ENCODE data around the gene F12.
A peak's percentile ranks its signal among the peaks of the same experiment; 100 is the strongest.

The F12 gene

DNA sequence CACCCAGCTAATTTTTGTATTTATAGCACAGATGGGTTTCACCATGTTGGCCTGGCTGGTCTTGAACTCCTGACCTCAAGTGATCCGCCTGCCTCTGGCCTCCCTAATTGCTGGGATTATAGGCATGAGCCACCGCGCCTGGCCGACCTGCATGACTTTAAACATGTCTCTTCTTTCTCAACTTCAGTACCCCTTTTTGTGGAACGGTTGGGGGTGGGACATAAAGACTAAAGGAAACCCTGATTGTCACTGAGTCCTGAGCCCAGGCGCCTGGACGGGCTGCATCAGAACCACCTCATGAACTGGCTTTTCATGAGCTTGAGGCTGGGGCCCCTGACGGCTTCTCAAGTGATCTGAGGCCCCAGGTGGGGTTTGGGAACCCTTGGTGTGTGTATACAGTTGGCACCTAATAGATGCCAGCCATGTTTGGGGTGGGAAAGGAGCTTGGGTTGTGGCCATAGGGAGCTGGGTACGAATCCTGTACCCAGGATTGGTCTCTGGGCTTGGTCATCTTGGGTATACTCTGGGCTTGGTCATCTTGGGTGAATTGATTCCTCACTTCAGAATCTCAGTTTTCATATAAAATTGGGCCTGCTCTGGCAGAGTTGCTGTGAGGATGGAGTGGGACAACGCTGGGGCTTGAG lies 19.3 kb upstream of the F12 start:
- no peak overlapping the region for H3K9ac ChIP-seq
- H3K4me3 ChIP-seq (ENCODE audit: low read depth, low read length): no peak overlapping the region
- H3K27ac ChIP-seq: no peak overlapping the region

DNA sequence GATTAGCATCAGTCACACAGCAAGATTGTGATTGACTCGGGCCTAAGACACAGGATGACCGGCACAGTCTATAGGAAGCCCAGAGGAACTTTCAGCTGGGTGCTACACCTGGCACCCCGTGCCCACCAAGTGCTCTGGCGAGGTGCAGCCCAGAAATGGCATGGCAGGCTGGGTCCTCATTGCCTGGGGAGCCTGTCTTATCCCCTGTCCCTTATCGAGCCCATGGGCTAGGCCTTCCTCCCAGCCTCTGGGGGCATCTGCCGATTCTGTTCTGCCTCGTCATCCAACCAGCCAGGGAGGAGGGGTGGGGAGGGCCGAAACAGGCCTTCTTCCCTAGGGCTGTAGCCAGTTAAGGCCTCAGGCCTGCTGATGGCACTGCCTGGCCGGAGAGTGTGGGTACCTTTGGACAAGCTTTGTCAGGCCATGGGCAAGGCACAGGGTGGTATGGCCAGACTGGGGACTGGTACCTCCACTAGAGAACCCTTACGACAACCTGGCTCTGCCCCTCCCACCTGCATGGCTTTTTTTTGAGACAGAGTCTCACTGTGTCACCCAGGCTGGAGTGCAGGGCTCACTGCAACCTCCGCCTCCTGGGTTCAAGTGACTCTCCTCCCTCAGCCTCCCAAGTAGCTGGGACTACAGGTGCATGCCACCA lies 18.7 kb upstream of the F12 start:
- Histone ChIP-seq H3K4me1 (peaks cover 17% of the 10 kb centered on the region), H3K9ac (no peak overlapping the region), H3K4me2 (ENCODE audit: low read length) (no peak overlapping the region), H3K27me3 (ENCODE audit: control insufficient read depth, insufficient read depth, low read length) (no peaks in the 10 kb centered on the region), H2AFZ (no peak overlapping the region), H3K9me3 (ENCODE audit: control insufficient read depth, low read length) (no peaks in the 10 kb centered on the region), H3K79me2 (no peaks in the 10 kb centered on the region), H3K4me3 (ENCODE audit: low read depth, low read length) (peak overlapping the region; percentile 67), H3K27ac (no peak overlapping the region), H3K36me3 (ENCODE audit: control insufficient read depth, insufficient read depth, low read length) (no peaks in the 10 kb centered on the region)
- TF ChIP-seq, protein P1, sequence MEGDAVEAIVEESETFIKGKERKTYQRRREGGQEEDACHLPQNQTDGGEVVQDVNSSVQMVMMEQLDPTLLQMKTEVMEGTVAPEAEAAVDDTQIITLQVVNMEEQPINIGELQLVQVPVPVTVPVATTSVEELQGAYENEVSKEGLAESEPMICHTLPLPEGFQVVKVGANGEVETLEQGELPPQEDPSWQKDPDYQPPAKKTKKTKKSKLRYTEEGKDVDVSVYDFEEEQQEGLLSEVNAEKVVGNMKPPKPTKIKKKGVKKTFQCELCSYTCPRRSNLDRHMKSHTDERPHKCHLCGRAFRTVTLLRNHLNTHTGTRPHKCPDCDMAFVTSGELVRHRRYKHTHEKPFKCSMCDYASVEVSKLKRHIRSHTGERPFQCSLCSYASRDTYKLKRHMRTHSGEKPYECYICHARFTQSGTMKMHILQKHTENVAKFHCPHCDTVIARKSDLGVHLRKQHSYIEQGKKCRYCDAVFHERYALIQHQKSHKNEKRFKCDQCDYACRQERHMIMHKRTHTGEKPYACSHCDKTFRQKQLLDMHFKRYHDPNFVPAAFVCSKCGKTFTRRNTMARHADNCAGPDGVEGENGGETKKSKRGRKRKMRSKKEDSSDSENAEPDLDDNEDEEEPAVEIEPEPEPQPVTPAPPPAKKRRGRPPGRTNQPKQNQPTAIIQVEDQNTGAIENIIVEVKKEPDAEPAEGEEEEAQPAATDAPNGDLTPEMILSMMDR (IDR thresholded peaks at IDR 0.05): no peak

More for the DNA sequence above, 19.3 kb upstream of the F12 start:
- no peaks in the 10 kb centered on the region for H3K27me3 ChIP-seq (ENCODE audit: control insufficient read depth, insufficient read depth, low read length)
- peaks cover 17% of the 10 kb centered on the region for H3K4me1 ChIP-seq
- H3K36me3 ChIP-seq (ENCODE audit: control insufficient read depth, insufficient read depth, low read length): no peaks in the 10 kb centered on the region
- H3K9me3 ChIP-seq (ENCODE audit: control insufficient read depth, low read length): no peaks in the 10 kb centered on the region
- no peak overlapping the region for H2AFZ ChIP-seq
- H3K79me2 ChIP-seq: no peaks in the 10 kb centered on the region
- TF ChIP-seq, protein P1 (IDR thresholded peaks at IDR 0.05): no peak
- no peak overlapping the region for H3K4me2 ChIP-seq (ENCODE audit: low read length)

DNA sequence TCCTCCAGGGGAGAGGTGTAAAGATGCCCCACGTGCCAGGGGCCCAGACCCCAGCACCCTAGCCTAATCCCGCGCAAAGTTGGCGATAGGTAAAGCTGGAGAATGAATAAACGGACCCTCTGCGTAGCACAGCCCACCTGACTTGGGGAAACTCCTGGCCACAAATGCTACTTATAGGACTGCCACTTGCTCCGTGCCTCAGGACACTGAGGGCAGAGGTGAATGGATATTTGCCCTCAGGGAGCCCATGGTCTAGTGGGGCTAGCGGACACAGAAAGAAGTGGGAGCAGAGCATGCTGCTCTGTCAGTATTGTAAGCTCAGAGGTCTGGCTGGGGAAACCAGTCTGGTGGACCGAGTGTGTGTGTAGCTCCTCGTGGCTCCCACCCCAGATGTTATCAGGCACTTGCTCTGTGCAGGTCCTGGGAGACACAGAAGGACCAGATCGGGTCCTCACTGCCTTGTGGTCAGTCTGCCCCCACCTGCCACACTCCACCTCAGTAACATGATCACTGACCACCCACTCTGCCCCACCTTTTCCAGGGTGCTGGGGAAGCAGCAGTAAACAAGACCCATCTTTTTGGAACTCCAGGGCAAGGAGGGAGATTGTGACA lies 18.0 kb upstream of the F12 start:
- peak overlapping the region; percentile 73 for H2AFZ ChIP-seq
- no peaks in the 10 kb centered on the region for H3K27me3 ChIP-seq (ENCODE audit: control insufficient read depth, insufficient read depth, low read length)
- H3K9ac ChIP-seq: peak overlapping the region; percentile 32
- no peaks in the 10 kb centered on the region for H3K79me2 ChIP-seq
- H3K4me2 ChIP-seq (ENCODE audit: low read length): peak overlapping the region; percentile 92
- H3K9me3 ChIP-seq (ENCODE audit: control insufficient read depth, low read length): no peaks in the 10 kb centered on the region
- H3K4me3 ChIP-seq (ENCODE audit: low read depth, low read length): peak overlapping the region; percentile 67
- no peaks in the 10 kb centered on the region for H3K36me3 ChIP-seq (ENCODE audit: control insufficient read depth, insufficient read depth, low read length)
- H3K27ac ChIP-seq: no peak overlapping the region
- H3K4me1 ChIP-seq: peaks cover 17% of the 10 kb centered on the region
- TF ChIP-seq, protein P1 (IDR thresholded peaks at IDR 0.05): no peak

DNA sequence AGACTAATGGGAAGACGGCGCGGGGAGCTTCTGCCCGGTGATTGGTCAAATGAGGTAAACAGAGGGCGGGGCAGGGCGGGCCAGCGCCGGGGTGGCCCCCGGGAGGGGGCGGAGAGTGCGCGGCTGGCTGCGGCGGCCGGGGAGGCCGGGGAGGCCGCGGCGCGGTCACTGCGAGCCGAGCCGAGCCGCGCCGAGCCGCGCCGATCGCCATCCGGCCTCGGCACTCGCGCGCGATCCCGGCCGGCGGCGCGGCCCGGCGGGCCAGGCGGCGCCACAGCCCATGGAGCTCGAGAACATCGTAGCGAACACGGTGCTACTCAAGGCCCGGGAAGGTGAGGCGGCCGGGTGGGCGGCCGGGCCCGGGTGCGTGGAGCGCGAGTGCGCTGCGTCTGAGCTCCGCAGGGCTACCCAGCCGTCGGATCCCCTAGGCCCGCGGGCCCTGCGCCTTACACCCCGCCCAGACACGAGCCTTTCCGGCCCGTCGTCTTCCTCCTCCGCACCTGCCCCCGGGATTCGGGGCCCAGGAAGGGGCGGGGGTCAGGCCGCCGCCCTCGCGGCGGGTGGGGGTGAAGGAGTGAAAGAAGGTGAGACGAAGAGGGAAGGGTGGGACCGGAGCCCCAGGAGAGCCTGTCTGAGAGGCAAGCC lies 17.3 kb upstream of the F12 start, which contains the start of gene GRK6:
Gene GRK6 (plus strand): TSS at position 111 of the 645 bp plus-strand sequence. CDS start 170 bp downstream, at position 281.
- Histone ChIP-seq H3K79me2 (no peaks in the 10 kb centered on the region), H3K9ac (peak within 1 kb of the TSS; percentile 32), H3K27ac (peak within 1 kb of the TSS; percentile 95), H3K4me1 (peaks cover 17% of the 10 kb centered on the region), H3K4me2 (ENCODE audit: low read length) (peak within 1 kb of the TSS; percentile 92), H2AFZ (peak within 1 kb of the TSS; percentile 89), H3K9me3 (ENCODE audit: control insufficient read depth, low read length) (no peaks in the 10 kb centered on the region), H3K36me3 (ENCODE audit: control insufficient read depth, insufficient read depth, low read length) (no peaks in the 10 kb centered on the region), H3K27me3 (ENCODE audit: control insufficient read depth, insufficient read depth, low read length) (no peaks in the 10 kb centered on the region), H3K4me3 (ENCODE audit: low read depth, low read length) (peak within 1 kb of the TSS; percentile 67)
- TF ChIP-seq, protein P1 (IDR thresholded peaks at IDR 0.05): no peak

Data from parathyroid adenoma (tissue), 2 donors.